ENCODE results near the gene PROZ. TPM values are rescaled to one million over a fixed set of nuclear protein-coding genes. Genes with fewer than 3 reads are reported as not detected.

The PROZ gene
- total and polyA plus RNA-seq, 2 donors (not counting 1 experiment from before 2014, with no cell fraction given) = not detected

DNA sequence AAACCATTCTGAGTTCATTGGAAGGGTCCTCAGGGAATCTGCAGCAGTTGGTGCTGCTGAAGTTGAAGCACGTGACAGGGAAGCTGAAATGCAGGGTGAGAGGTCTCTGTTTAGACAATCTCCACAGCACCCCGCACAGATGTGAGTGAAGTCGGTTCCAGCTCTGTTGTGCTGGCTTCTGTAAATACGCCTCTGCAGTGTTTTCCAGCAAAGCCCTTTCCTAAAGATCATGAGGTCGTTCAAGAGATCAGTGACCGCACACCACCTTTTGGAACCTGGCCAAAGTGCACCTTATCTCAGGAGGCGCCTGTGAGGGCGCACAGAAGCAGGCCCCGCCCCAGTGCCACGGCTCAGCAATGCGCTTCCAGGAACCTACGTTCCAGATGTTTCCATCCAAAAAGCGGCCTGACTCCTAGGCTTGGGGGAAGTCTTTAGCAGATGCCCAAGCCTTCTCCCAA, 61.7 kb downstream of the PROZ start:
- H3K27me3 ChIP-seq (replicated peaks in 1 of 4; ENCODE audit: control extremely low read depth in 1 of 4, control insufficient read depth in 3 of 4, insufficient read depth in 4 of 4, low read length in 3 of 4) = no peaks in the 10 kb centered on the region
- ATAC-seq (ENCODE audit: low read depth) (no peak), DNase-seq (no peak)
- H3K79me2 ChIP-seq (ENCODE audit: control insufficient read depth, insufficient read depth, low read length) = peaks cover 86% of the 10 kb centered on the region
- peaks cover 85% of the 10 kb centered on the region for H4K20me1 ChIP-seq (ENCODE audit: control insufficient read depth, insufficient read depth, low read length, poor library complexity, severe bottlenecking)
- H3K27ac ChIP-seq (ENCODE audit: low read length in 2 of 2) = no peak overlapping the region
- H3K9me3 ChIP-seq (ENCODE audit: control extremely low read depth in 1 of 3, control insufficient read depth in 2 of 3, insufficient read depth in 1 of 3, low read length in 2 of 3) = no peaks in the 10 kb centered on the region
- no peak overlapping the region for H3K4me2 ChIP-seq (replicated peaks; ENCODE audit: low read depth, low read length, poor library complexity, severe bottlenecking)
- H2AFZ ChIP-seq (ENCODE audit: insufficient read depth, low read depth, low read length, poor library complexity, severe bottlenecking) = no peak overlapping the region
- no peak overlapping the region for H3K27ac Mint-ChIP-seq
- 98% methylated on average over 13 of the region's 13 CpGs for WGBS (ENCODE audit: insufficient coverage)
- no peaks in the 10 kb centered on the region for H3K9me3 Mint-ChIP-seq (ENCODE audit: insufficient read depth)
- H3K4me3 Mint-ChIP-seq = no peak overlapping the region
- intact Hi-C loops (cut with micrococcal nuclease) = no loop called here
- peaks cover 5% of the 10 kb centered on the region for H3K4me1 Mint-ChIP-seq
- no peak for TF ChIP-seq EZH2 (IDR thresholded peaks at IDR 0.05; ENCODE audit: borderline replicate concordance, insufficient read depth, low read depth, low read length, poor library complexity, severe bottlenecking)
- TF ChIP-seq, protein P1, sequence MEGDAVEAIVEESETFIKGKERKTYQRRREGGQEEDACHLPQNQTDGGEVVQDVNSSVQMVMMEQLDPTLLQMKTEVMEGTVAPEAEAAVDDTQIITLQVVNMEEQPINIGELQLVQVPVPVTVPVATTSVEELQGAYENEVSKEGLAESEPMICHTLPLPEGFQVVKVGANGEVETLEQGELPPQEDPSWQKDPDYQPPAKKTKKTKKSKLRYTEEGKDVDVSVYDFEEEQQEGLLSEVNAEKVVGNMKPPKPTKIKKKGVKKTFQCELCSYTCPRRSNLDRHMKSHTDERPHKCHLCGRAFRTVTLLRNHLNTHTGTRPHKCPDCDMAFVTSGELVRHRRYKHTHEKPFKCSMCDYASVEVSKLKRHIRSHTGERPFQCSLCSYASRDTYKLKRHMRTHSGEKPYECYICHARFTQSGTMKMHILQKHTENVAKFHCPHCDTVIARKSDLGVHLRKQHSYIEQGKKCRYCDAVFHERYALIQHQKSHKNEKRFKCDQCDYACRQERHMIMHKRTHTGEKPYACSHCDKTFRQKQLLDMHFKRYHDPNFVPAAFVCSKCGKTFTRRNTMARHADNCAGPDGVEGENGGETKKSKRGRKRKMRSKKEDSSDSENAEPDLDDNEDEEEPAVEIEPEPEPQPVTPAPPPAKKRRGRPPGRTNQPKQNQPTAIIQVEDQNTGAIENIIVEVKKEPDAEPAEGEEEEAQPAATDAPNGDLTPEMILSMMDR (IDR thresholded peaks at IDR 0.05) = no peak
- H3K27me3 Mint-ChIP-seq = no peaks in the 10 kb centered on the region
- ChIA-PET POLR2A (no interaction called here), CTCF (no interaction called here)
- H3K4me1 ChIP-seq (ENCODE audit: control insufficient read depth in 2 of 2, insufficient read depth in 2 of 2, low read length in 2 of 2) = peaks cover 0 to 4% of the 10 kb centered on the region in 2 donors
- peaks cover 0 to 49% of the 10 kb centered on the region in 2 experiments for H3K36me3 ChIP-seq (replicated peaks in 1 of 2; ENCODE audit: control extremely low read depth in 1 of 2, control insufficient read depth in 1 of 2, extremely low read depth in 1 of 2, insufficient read depth in 2 of 2, low read length in 1 of 2)
- H3K4me3 ChIP-seq (ENCODE audit: control extremely low read depth in 1 of 5, extremely low read depth in 1 of 5, insufficient read depth in 1 of 5, low read depth in 2 of 5, low read length in 4 of 5) = no peak overlapping the region
- no peak overlapping the region for H3K9ac ChIP-seq (ENCODE audit: low read length)

DNA sequence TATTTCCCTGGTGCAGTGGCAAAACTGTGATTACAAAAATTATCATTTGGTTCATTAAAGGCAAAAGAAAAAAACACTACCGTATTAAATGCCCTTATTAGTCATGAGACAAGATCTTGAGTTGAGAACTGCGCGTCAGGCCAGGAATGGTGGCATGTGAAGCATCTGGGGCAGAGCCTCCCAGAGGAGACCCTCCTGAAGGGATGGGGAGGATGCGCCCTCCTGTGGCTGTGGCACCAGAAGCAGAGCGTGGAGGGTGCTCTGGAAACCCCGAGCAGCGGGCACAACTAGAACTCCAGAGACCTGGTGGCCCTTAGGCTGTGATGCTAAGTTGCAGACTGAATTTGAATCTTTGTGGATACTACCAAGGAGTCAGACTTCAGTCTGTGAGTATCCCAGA, 62.4 kb downstream of the PROZ start:
- DNase-seq (no peak), ATAC-seq (ENCODE audit: low read depth) (no peak)
- Histone ChIP-seq H3K36me3 (replicated peaks in 1 of 2; ENCODE audit: control extremely low read depth in 1 of 2, control insufficient read depth in 1 of 2, extremely low read depth in 1 of 2, insufficient read depth in 2 of 2, low read length in 1 of 2) (peaks cover 0 to 56% of the 10 kb centered on the region in 2 experiments), H3K27ac (ENCODE audit: low read length in 2 of 2) (no peak overlapping the region), H3K79me2 (ENCODE audit: control insufficient read depth, insufficient read depth, low read length) (peaks cover 78% of the 10 kb centered on the region), H3K27me3 (replicated peaks in 1 of 4; ENCODE audit: control extremely low read depth in 1 of 4, control insufficient read depth in 3 of 4, insufficient read depth in 4 of 4, low read length in 3 of 4) (no peaks in the 10 kb centered on the region), H3K9ac (ENCODE audit: low read length) (no peak overlapping the region), H3K4me1 (ENCODE audit: control insufficient read depth in 2 of 2, insufficient read depth in 2 of 2, low read length in 2 of 2) (no peaks in the 10 kb centered on the region), H3K4me2 (replicated peaks; ENCODE audit: low read depth, low read length, poor library complexity, severe bottlenecking) (no peak overlapping the region), H3K4me3 (ENCODE audit: control extremely low read depth in 1 of 5, extremely low read depth in 1 of 5, insufficient read depth in 1 of 5, low read depth in 2 of 5, low read length in 4 of 5) (no peak overlapping the region), H3K9me3 (ENCODE audit: control extremely low read depth in 1 of 3, control insufficient read depth in 2 of 3, insufficient read depth in 1 of 3, low read length in 2 of 3) (no peaks in the 10 kb centered on the region), H2AFZ (ENCODE audit: insufficient read depth, low read depth, low read length, poor library complexity, severe bottlenecking) (no peak overlapping the region), H4K20me1 (ENCODE audit: control insufficient read depth, insufficient read depth, low read length, poor library complexity, severe bottlenecking) (peaks cover 84% of the 10 kb centered on the region)
- no peak overlapping the region for H3K27ac Mint-ChIP-seq
- ChIA-PET CTCF (no interaction called here), POLR2A (no interaction called here)
- H3K27me3 Mint-ChIP-seq = no peaks in the 10 kb centered on the region
- H3K9me3 Mint-ChIP-seq (ENCODE audit: insufficient read depth) = no peaks in the 10 kb centered on the region
- intact Hi-C loops (cut with micrococcal nuclease) = no loop called here
- no peak for TF ChIP-seq EZH2 (IDR thresholded peaks at IDR 0.05; ENCODE audit: borderline replicate concordance, insufficient read depth, low read depth, low read length, poor library complexity, severe bottlenecking)
- TF ChIP-seq, protein P1 (IDR thresholded peaks at IDR 0.05) = no peak
- H3K4me3 Mint-ChIP-seq = no peak overlapping the region
- H3K4me1 Mint-ChIP-seq = peaks cover 5% of the 10 kb centered on the region
- WGBS (ENCODE audit: insufficient coverage) = 89% methylated on average over 5 of the region's 7 CpGs

Small RNAs within 50 kb of the gene (small RNA-seq; reads per million reads assigned to genes)
- not detected for gene AL137002.1 (ENCODE audit: insufficient read length, low read depth, low replicate concordance)

Other genes starting within 250 kb of the PROZ start
- gene MCF2L, start 189.4 kb upstream of the PROZ start, total RNA-seq = 7.7 and 8.2 TPM in 2 replicates
- gene MCF2L, start 189.4 kb upstream of the PROZ start, polyA plus RNA-seq = 3.7 and 5.3 TPM in 2 replicates
- gene F7, start 52.9 kb upstream of the PROZ start, total RNA-seq = not detected in 2 replicates
- gene F7, start 52.9 kb upstream of the PROZ start, polyA plus RNA-seq = not detected in 2 replicates
- not detected in 2 replicates for gene F10, start 35.8 kb upstream of the PROZ start, total RNA-seq
- not detected in 2 replicates for gene F10, start 35.8 kb upstream of the PROZ start, polyA plus RNA-seq
- 54.1 and 61.1 TPM in 2 replicates for gene PCID2, start 50.0 kb downstream of the PROZ start, total RNA-seq
- gene PCID2, start 50.0 kb downstream of the PROZ start, polyA plus RNA-seq = 52.2 and 66.7 TPM in 2 replicates
- gene CUL4A, start 51.0 kb downstream of the PROZ start, total RNA-seq = 79.8 and 80.4 TPM in 2 replicates
- gene CUL4A, start 51.0 kb downstream of the PROZ start, polyA plus RNA-seq = 37.5 and 41.0 TPM in 2 replicates
- 96.1 and 99.3 TPM in 2 replicates for gene LAMP1, start 138.6 kb downstream of the PROZ start, total RNA-seq
- 48.6 and 52.1 TPM in 2 replicates for gene LAMP1, start 138.6 kb downstream of the PROZ start, polyA plus RNA-seq
- gene GRTP1, start 205.5 kb downstream of the PROZ start, total RNA-seq = not detected in 2 replicates
- gene GRTP1, start 205.5 kb downstream of the PROZ start, polyA plus RNA-seq = 0.10 TPM in 1 of 2 replicates, not detected in the other